Right atrium auricular region (tissue), 2 donors: ENCODE data around the gene DNMBP. TPM values are rescaled to one million over a fixed set of nuclear protein-coding genes. Genes with fewer than 3 reads are reported as not detected.

Experiments
- DNase-seq: peaks from one replicate; pipeline ENCODE4 v3.0.0-alpha.2; 2019; ENCODE audit warnings: low spot score
- H3K27ac ChIP-seq, 2 donors: fragments of 200-600 bp; sonication (generic); 1 replicate in 1 of 2; 2 replicates in 1 of 2; pipeline ENCODE4 v1.5.1; 2016 to 2019
- H3K27me3 ChIP-seq, 2 donors: fragments of 200-600 bp; sonication (generic); one replicate each; pipeline versions ENCODE4 v1.5.1 to v1.6.0; 2017 to 2019
- H3K36me3 ChIP-seq: fragments of 200-600 bp; sonication (generic); one replicate; pipeline ENCODE4 v1.5.1; 2016
- H3K4me1 ChIP-seq, 2 donors: fragments of 200-600 bp; sonication (generic); one replicate each; pipeline versions ENCODE4 v1.5.1 to v1.6.0; 2017 to 2019
- H3K4me3 ChIP-seq, 2 donors: fragments of 200-600 bp; sonication (generic); 1 replicate in 1 of 2; 2 replicates in 1 of 2; pipeline ENCODE4 v1.5.1; 2017 to 2019; ENCODE audit warnings: mild to moderate bottlenecking in 1 of 2, moderate library complexity in 1 of 2
- H3K9me3 ChIP-seq, 2 donors: fragments of 200-600 bp; sonication (generic); one replicate each; pipeline ENCODE4 v1.5.1; 2019
- total RNA-seq, 2 donors: library from RNA; depleted of rRNA; stranded (reverse); fragments of >200 nt; gene quantifications; one replicate each; pipeline ENCODE4 v1.1.0, GENCODE V29; 2016
- TF ChIP-seq, protein P1 (sequence below), 2 donors: fragments of 200-600 bp; sonication (generic); IDR thresholded peaks; one replicate each; pipeline ENCODE4 v1.5.1; 2019; ENCODE audit warnings: antibody characterized with exemption in 2 of 2

Gene DNMBP
- total RNA-seq, 2 donors from 2014 or later, result 5.8 to 8.2 TPM

DNA sequence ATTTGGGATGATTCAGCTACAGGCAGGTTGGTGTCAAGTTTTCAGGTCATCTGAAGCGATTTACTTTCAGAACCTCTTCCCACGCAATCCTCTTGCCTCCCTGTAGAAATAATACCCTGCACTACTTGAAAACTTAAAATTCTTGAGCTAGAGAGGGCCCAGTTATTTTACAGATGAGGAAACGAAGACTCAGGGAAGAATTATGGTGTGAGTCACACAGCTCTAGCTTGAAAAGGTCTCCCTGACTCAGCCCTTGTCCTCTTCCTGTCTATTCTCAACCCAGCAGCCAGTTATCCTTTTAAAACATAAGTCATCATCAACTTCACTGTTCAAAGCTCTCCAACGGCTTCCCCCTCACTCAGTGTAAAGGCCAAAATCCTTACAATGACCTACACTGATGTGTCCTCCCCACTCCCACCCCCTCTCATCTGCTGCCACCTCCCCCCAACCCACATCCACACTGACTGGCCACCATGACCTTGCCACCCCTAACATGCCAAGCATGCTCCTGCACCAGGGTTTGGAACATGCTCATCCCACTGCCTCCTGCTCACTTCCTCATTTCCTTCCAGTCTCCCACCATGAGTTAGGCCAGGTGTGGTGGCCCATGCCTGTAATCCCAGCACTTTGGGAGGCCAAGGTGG, 3.4 kb downstream of the DNMBP start:
- peaks cover 0 to 51% of the 10 kb centered on the region in 2 donors for H3K4me1 ChIP-seq
- no peak overlapping the region for H3K4me3 ChIP-seq

DNA sequence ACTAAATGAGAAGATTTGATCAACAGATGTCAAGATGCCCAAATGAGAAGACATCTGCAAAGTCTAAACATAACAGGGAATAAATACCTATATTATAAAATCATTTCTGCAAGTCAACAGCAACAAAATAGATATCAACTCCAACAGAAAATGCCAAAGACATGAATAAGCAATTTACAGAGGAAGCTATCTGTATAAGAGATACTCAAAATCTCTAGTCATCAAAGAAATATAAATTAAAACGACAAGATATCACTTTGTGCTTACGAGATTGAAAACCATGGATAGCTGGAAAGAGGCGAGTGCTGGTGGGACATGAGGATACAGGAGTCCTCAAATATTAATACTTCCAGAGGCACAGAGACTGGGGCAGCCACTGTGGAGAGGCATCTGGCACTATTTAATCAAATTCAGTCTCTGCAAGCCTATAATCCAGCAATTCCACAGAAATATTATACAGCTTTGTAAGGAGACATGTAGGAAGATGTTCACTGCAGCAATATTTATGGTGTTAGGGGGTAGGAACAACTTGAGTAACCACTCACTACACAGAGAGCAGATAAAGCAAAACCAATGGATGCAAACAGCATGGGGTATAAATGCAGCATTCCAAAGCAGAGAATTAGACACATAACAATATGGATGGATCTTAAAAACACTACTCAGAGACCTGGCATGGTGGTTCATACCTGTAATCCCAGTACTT, 4.8 kb downstream of the DNMBP start:
- H3K4me1 ChIP-seq, result peaks cover 0 to 46% of the 10 kb centered on the region in 2 donors
- no peaks in the 10 kb centered on the region for H3K36me3 ChIP-seq
- H3K4me3 ChIP-seq, result no peak overlapping the region
- no peak overlapping the region for H3K27ac ChIP-seq
- TF ChIP-seq, protein P1, sequence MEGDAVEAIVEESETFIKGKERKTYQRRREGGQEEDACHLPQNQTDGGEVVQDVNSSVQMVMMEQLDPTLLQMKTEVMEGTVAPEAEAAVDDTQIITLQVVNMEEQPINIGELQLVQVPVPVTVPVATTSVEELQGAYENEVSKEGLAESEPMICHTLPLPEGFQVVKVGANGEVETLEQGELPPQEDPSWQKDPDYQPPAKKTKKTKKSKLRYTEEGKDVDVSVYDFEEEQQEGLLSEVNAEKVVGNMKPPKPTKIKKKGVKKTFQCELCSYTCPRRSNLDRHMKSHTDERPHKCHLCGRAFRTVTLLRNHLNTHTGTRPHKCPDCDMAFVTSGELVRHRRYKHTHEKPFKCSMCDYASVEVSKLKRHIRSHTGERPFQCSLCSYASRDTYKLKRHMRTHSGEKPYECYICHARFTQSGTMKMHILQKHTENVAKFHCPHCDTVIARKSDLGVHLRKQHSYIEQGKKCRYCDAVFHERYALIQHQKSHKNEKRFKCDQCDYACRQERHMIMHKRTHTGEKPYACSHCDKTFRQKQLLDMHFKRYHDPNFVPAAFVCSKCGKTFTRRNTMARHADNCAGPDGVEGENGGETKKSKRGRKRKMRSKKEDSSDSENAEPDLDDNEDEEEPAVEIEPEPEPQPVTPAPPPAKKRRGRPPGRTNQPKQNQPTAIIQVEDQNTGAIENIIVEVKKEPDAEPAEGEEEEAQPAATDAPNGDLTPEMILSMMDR (IDR thresholded peaks at IDR 0.05), result no peak
- no peaks in the 10 kb centered on the region for H3K27me3 ChIP-seq
- H3K9me3 ChIP-seq, result no peaks in the 10 kb centered on the region
- no peak for DNase-seq

More for the DNA sequence above, 3.4 kb downstream of the DNMBP start:
- TF ChIP-seq, protein P1 (IDR thresholded peaks at IDR 0.05), result no peak
- H3K36me3 ChIP-seq, result no peaks in the 10 kb centered on the region
- peak overlapping the region; percentile 37 to 66 for H3K27ac ChIP-seq
- no peaks in the 10 kb centered on the region for H3K9me3 ChIP-seq
- H3K27me3 ChIP-seq, result no peaks in the 10 kb centered on the region
- no peak for DNase-seq

DNA sequence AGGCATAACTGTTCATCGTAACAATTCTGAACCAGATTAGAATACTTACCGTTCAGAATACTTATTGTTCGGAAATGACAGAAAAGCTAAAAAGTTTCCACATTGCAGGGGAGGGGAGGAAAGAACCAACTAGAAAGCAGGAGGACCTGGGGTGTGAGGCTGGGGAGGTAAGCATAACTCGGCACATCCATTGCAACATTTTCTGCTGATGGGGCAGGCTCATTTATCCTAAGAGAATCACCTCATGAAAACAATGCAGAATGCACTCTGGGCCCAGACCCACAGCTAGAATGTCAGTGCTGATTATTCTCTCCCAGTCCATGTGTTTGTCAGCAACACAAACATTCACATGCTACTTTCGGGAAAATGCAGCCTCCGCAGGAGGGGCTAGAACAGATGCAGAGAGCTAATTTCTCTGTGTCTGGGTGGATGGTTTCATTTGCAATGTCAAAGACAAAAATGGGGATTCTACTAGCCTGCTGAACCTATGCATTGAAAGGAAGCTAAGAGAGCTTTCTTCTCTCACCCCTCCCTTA, 9.6 kb downstream of the DNMBP start:
- Histone ChIP-seq H3K27me3 (no peaks in the 10 kb centered on the region), H3K36me3 (no peaks in the 10 kb centered on the region), H3K4me3 (no peak overlapping the region), H3K4me1 (peaks cover 0 to 34% of the 10 kb centered on the region in 2 donors), H3K9me3 (no peaks in the 10 kb centered on the region), H3K27ac (no peak overlapping the region)
- DNase-seq, result no peak
- TF ChIP-seq, protein P1 (IDR thresholded peaks at IDR 0.05), result no peak

DNA sequence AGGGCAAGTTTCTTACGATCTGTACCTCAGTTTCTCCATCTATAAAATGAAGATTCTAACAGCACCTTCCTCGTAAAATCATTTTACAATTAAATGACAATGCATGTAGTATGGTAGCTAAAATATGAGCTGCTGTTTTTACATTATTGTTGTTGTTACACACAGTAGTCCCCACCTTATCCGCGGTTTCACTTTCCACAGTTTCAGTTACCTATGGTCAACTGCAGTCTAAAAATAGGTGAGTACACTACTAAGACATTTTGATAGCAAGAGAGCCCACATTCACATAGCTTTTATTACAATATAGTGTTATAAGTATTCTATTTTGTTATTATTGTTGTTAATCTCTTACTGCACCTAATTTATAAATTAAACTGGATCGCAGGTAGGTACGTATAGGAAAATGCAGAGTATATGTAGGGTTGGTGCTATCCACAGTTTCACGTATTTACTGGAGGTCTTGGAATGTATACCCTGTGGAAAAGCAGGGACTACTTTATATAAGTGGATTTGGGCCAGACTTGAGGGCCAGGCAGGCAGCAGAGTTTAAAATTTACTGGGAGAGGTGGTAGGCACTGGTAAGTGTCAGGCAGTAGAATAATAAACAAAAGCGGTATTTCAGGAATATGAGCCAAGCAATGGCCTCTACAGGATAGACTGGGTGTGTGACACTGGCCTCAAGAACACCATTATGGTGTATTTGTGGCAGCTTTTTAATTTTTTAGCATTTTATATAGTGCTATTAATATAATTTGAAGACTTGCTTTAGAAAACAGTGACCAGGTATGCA, 10.2 kb downstream of the DNMBP start:
- H3K4me3 ChIP-seq, result no peak overlapping the region
- H3K27me3 ChIP-seq, result no peaks in the 10 kb centered on the region
- H3K36me3 ChIP-seq, result peaks cover 4% of the 10 kb centered on the region
- no peak for DNase-seq
- no peak overlapping the region for H3K27ac ChIP-seq
- H3K4me1 ChIP-seq, result peaks cover 0 to 34% of the 10 kb centered on the region in 2 donors
- TF ChIP-seq, protein P1 (IDR thresholded peaks at IDR 0.05), result no peak
- no peaks in the 10 kb centered on the region for H3K9me3 ChIP-seq

DNA sequence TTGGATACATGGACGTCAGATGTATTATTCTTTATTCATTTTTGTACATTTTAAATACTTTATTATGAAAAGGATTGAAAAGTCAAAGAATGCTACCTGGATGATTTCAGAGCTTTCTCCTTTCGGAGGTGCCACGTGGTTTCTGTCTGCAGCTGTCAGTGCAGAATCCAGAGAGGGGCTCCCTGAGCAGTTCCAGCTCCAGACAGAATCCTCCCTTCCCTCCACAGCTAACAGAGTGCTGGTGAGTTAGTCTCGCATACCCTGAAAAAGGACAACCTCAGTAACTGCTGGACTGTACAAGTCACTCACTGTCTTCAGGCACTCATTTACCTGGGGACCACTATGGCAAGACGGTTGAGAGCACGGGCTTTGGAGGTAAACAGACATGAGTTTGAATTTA, 10.9 kb downstream of the DNMBP start:
- TF ChIP-seq, protein P1 (IDR thresholded peaks at IDR 0.05), result no peak
- no peak overlapping the region for H3K27ac ChIP-seq
- no peaks in the 10 kb centered on the region for H3K9me3 ChIP-seq
- H3K4me1 ChIP-seq, result peaks cover 0 to 39% of the 10 kb centered on the region in 2 donors
- H3K36me3 ChIP-seq, result peaks cover 4% of the 10 kb centered on the region
- H3K27me3 ChIP-seq, result no peaks in the 10 kb centered on the region
- no peak overlapping the region for H3K4me3 ChIP-seq
- no peak for DNase-seq
